Esophagus (tissue), 2 donors: ENCODE data around the gene DNAH1. TPM values are rescaled to one million over a fixed set of nuclear protein-coding genes. Genes with fewer than 3 reads are reported as not detected.

Experiments used
- H3K27ac ChIP-seq, 2 donors: one replicate each; pipeline ENCODE4 v1.5.1; 2013; ENCODE audit warnings: low read depth in 2 of 2, mild to moderate bottlenecking in 2 of 2, inconsistent platforms in 1 of 2, low read length in 1 of 2, moderate library complexity in 1 of 2
- H3K27me3 ChIP-seq, 2 donors: one replicate each; pipeline ENCODE4 v1.6.1; 2013; ENCODE audit warnings: low read length in 2 of 2, control low read depth in 1 of 2, mild to moderate bottlenecking in 1 of 2; ENCODE audit not compliant: insufficient read depth in 2 of 2, control insufficient read depth in 1 of 2
- H3K36me3 ChIP-seq, 2 donors: one replicate each; pipeline ENCODE4 v1.6.1; 2013; ENCODE audit warnings: low read length in 1 of 2; ENCODE audit not compliant: control insufficient read depth in 2 of 2, insufficient read depth in 2 of 2
- H3K4me1 ChIP-seq, 2 donors: one replicate each; pipeline ENCODE4 v1.6.1; 2013; ENCODE audit warnings: low read length in 1 of 2; ENCODE audit not compliant: control insufficient read depth in 2 of 2, insufficient read depth in 2 of 2
- H3K4me3 ChIP-seq, 2 donors: one replicate each; pipeline ENCODE4 v1.5.1; 2013; ENCODE audit warnings: low read length in 2 of 2, mild to moderate bottlenecking in 2 of 2, low read depth in 1 of 2, moderate library complexity in 1 of 2
- H3K9me3 ChIP-seq, 2 donors: one replicate each; pipeline ENCODE4 v1.6.1; 2013; ENCODE audit warnings: mild to moderate bottlenecking in 2 of 2, low read depth in 1 of 2, low read length in 1 of 2, moderate library complexity in 1 of 2; ENCODE audit not compliant: control insufficient read depth in 2 of 2, insufficient read depth in 1 of 2
- WGBS, 2 donors: extraction: QIAGEN DNeasy Blood & Tissue Kit; methylation state at CpG; one replicate each; pipeline ENCODE4 v1.1.7; 2013; 5-methylcytosine and 5-hydroxymethylcytosine counted together
- polyA plus RNA-seq, 2 donors: library from polyadenylated mRNA; stranded (reverse); fragments of 200-250 nt; gene quantifications; one replicate each; pipeline ENCODE4 v1.2.3, GENCODE V29; 2013
- donor health status: healthy with polysubstance abuse.
- donor health status: Bipolar disorder and iron deficiency.

The DNAH1 gene
- polyA plus RNA-seq, 2 donors, result 2.4 to 4.9 TPM

- no peak overlapping the region for H3K4me3 ChIP-seq
- H3K4me1 ChIP-seq, result peaks cover 2 to 12% of the 10 kb centered on the region in 2 donors
- no peaks in the 10 kb centered on the region for H3K9me3 ChIP-seq
- 62 to 83% methylated on average over 15 of the region's 15 CpGs for WGBS, 2 donors
- H3K27ac ChIP-seq, result no peak overlapping the region
- peaks cover 0 to 21% of the 10 kb centered on the region in 2 donors for H3K36me3 ChIP-seq
- no peaks in the 10 kb centered on the region for H3K27me3 ChIP-seq
These were observed 26.1 kb upstream of the DNAH1 start for GRCh38 chr3:52289747-52290595.

- 79 to 92% methylated on average over 22 to 23 of the region's 23 CpGs for WGBS, 2 donors
These were observed 25.3 kb upstream of the DNAH1 start for GRCh38 chr3:52290596-52291507.

GRCh38 chr3:52291508-52292181 lies 24.5 kb upstream of the DNAH1 start:
- no peaks in the 10 kb centered on the region for H3K27me3 ChIP-seq
- 66 to 74% methylated on average over 7 of the region's 7 CpGs for WGBS, 2 donors
- no peaks in the 10 kb centered on the region for H3K9me3 ChIP-seq
- H3K36me3 ChIP-seq, result peaks cover 0 to 21% of the 10 kb centered on the region in 2 donors
- no peak overlapping the region for H3K4me3 ChIP-seq
- no peak overlapping the region for H3K27ac ChIP-seq
- H3K4me1 ChIP-seq, result peaks cover 2 to 10% of the 10 kb centered on the region in 2 donors

More at GRCh38 chr3:52290596-52291507, 25.3 kb upstream of the DNAH1 start:
- Histone ChIP-seq H3K36me3 (peaks cover 0 to 21% of the 10 kb centered on the region in 2 donors), H3K4me3 (no peak overlapping the region), H3K9me3 (no peaks in the 10 kb centered on the region), H3K27ac (no peak overlapping the region), H3K27me3 (no peaks in the 10 kb centered on the region), H3K4me1 (peaks cover 2 to 12% of the 10 kb centered on the region in 2 donors)

- WGBS, 2 donors, result 95 to 96% methylated on average over 17 to 20 of the region's 20 CpGs
- Histone ChIP-seq H3K36me3 (peaks cover 0 to 22% of the 10 kb centered on the region in 2 donors), H3K27me3 (no peaks in the 10 kb centered on the region), H3K4me1 (peaks cover 0 to 6% of the 10 kb centered on the region in 2 donors), H3K27ac (no peak overlapping the region), H3K4me3 (no peak overlapping the region), H3K9me3 (no peaks in the 10 kb centered on the region)
These were observed 23.7 kb upstream of the DNAH1 start for GRCh38 chr3:52292247-52293065.

GRCh38 chr3:52293491-52294319 lies 22.4 kb upstream of the DNAH1 start:
- peaks cover 0 to 4% of the 10 kb centered on the region in 2 donors for H3K4me1 ChIP-seq
- WGBS, 2 donors, result 87 to 93% methylated on average over 17 of the region's 17 CpGs
- H3K36me3 ChIP-seq, result peaks cover 0 to 22% of the 10 kb centered on the region in 2 donors

GRCh38 chr3:52294320-52295150 lies 21.6 kb upstream of the DNAH1 start:
- H3K4me1 ChIP-seq, result no peaks in the 10 kb centered on the region
- WGBS, 2 donors, result 84 to 86% methylated on average over 11 of the region's 11 CpGs
- H3K27me3 ChIP-seq, result no peaks in the 10 kb centered on the region
- H3K27ac ChIP-seq, result no peak overlapping the region
- no peaks in the 10 kb centered on the region for H3K9me3 ChIP-seq
- no peak overlapping the region for H3K4me3 ChIP-seq
- H3K36me3 ChIP-seq, result peaks cover 0 to 22% of the 10 kb centered on the region in 2 donors

More at GRCh38 chr3:52293491-52294319, 22.4 kb upstream of the DNAH1 start:
- Histone ChIP-seq H3K4me3 (no peak overlapping the region), H3K9me3 (no peaks in the 10 kb centered on the region), H3K27ac (no peak overlapping the region), H3K27me3 (no peaks in the 10 kb centered on the region)

- Histone ChIP-seq H3K9me3 (no peaks in the 10 kb centered on the region), H3K27me3 (no peaks in the 10 kb centered on the region), H3K4me1 (peaks cover 0 to 3% of the 10 kb centered on the region in 2 donors), H3K36me3 (peaks cover 0 to 20% of the 10 kb centered on the region in 2 donors), H3K4me3 (no peak overlapping the region), H3K27ac (no peak overlapping the region)
- 93% methylated on average over 5 of the region's 5 CpGs for WGBS, 2 donors
These were observed 20.4 kb upstream of the DNAH1 start for GRCh38 chr3:52295671-52296208.
